RWPE2 (cell line): ENCODE measurements around the gene NPHS1.

Experiments used
- ATAC-seq: fragments of 200-7000 bp; cut with Tn5 transposase; 3 replicates; pipeline ENCODE4 v1.9.1; 2021; ENCODE audit warnings: low read depth
- DNase-seq: peaks from one replicate; pipeline ENCODE4 v3.0.0-alpha.2; 2020; ENCODE audit warnings: low spot score
- H3K27ac ChIP-seq: fragments of 450-650 bp; 2 replicates; pipeline ENCODE4 v1.5.1; 2017; ENCODE audit warnings: mild to moderate bottlenecking; ENCODE audit not compliant: poor library complexity, severe bottlenecking
- H3K27me3 ChIP-seq: fragments of 250-450 bp; sonication (Bioruptor Pico); 2 replicates; pipeline ENCODE4 v1.5.1; 2021; ENCODE audit warnings: mild to moderate bottlenecking, moderate library complexity; ENCODE audit not compliant: insufficient read depth, poor library complexity, severe bottlenecking
- H3K36me3 ChIP-seq: fragments of 250-450 bp; sonication (Bioruptor Pico); 2 replicates; pipeline ENCODE4 v1.5.1; 2020; ENCODE audit warnings: low read depth, mild to moderate bottlenecking, moderate library complexity
- H3K4me1 ChIP-seq: fragments of 250-450 bp; sonication (Bioruptor Pico); 2 replicates; pipeline ENCODE4 v1.5.1; 2021; ENCODE audit warnings: mild to moderate bottlenecking, moderate library complexity; ENCODE audit not compliant: insufficient read depth, poor library complexity, severe bottlenecking
- H3K4me3 ChIP-seq: fragments of 250-450 bp; sonication (Bioruptor Pico); 2 replicates; pipeline ENCODE4 v1.5.1; 2021; ENCODE audit warnings: mild to moderate bottlenecking, moderate library complexity; ENCODE audit not compliant: severe bottlenecking
- H3K9me3 ChIP-seq: fragments of 250-450 bp; sonication (Bioruptor Pico); 2 replicates; pipeline ENCODE4 v1.5.1; 2021; ENCODE audit warnings: mild to moderate bottlenecking, moderate library complexity; ENCODE audit not compliant: severe bottlenecking
- CTCF ChIP-seq: fragments of 450-650 bp; IDR thresholded peaks from one replicate; pipeline ENCODE4 v1.5.1; 2017; ENCODE audit warnings: mild to moderate bottlenecking, moderate library complexity; ENCODE audit not compliant: poor library complexity, severe bottlenecking

Gene NPHS1

GRCh38 chr19:35791814-35792279 lies 60.5 kb downstream of the NPHS1 start:
- H3K4me3 ChIP-seq, result no peak overlapping the region
- H3K4me1 ChIP-seq, result no peaks in the 10 kb centered on the region
- DNase-seq, result peak; percentile 57
- H3K36me3 ChIP-seq, result no peaks in the 10 kb centered on the region
- no peaks in the 10 kb centered on the region for H3K27me3 ChIP-seq
- no peak overlapping the region for H3K27ac ChIP-seq
- H3K9me3 ChIP-seq, result no peaks in the 10 kb centered on the region
- ATAC-seq, result no peak
- no peak for TF ChIP-seq CTCF

GRCh38 chr19:35790981-35791813 lies 61.1 kb downstream of the NPHS1 start:
- Histone ChIP-seq H3K27ac (no peak overlapping the region), H3K4me1 (no peaks in the 10 kb centered on the region), H3K9me3 (no peaks in the 10 kb centered on the region), H3K4me3 (no peak overlapping the region), H3K36me3 (no peaks in the 10 kb centered on the region), H3K27me3 (no peaks in the 10 kb centered on the region)
- DNase-seq (no peak), ATAC-seq (0 out of 3 replicates have a peak, but pooled peaks have one; percentile 7)
- no peak for TF ChIP-seq CTCF

- Histone ChIP-seq H3K27me3 (no peaks in the 10 kb centered on the region), H3K4me3 (no peak overlapping the region), H3K36me3 (no peaks in the 10 kb centered on the region), H3K9me3 (no peaks in the 10 kb centered on the region), H3K27ac (no peak overlapping the region), H3K4me1 (no peaks in the 10 kb centered on the region)
- TF ChIP-seq CTCF, result no peak
- ATAC-seq, result no peak
- DNase-seq, result no peak
These were observed 62.0 kb downstream of the NPHS1 start for GRCh38 chr19:35789978-35790944.

- no peak for ATAC-seq
- H3K9me3 ChIP-seq, result no peaks in the 10 kb centered on the region
- no peak overlapping the region for H3K4me3 ChIP-seq
- no peak for TF ChIP-seq CTCF
- no peak overlapping the region for H3K27ac ChIP-seq
- no peak for DNase-seq
- no peaks in the 10 kb centered on the region for H3K36me3 ChIP-seq
- H3K27me3 ChIP-seq, result no peaks in the 10 kb centered on the region
- no peaks in the 10 kb centered on the region for H3K4me1 ChIP-seq
These were observed 62.9 kb downstream of the NPHS1 start for GRCh38 chr19:35789195-35789977.
